Measurements from ENCODE around the gene LITAFD.

- TF ChIP-seq EP300 (IDR thresholded peaks at IDR 0.05), result no peak
- TF ChIP-seq CTCF (IDR thresholded peaks at IDR 0.05), result no peak
- TF ChIP-seq POLR2A (IDR thresholded peaks at IDR 0.05; ENCODE audit: low read depth), result no peak
These were observed 47.1 kb downstream of the LITAFD start for GRCh38 chr16:8929086-8929748.

Data from esophagus muscularis mucosa (tissue), 4 donors.